Measurements from ENCODE around the gene TNFSF10.

GRCh38 chr3:172557515-172558220, 34.4 kb upstream of the TNFSF10 start:
- no peak for TF ChIP-seq CTCF (IDR thresholded peaks at IDR 0.05)
- TF ChIP-seq POLR2A (IDR thresholded peaks at IDR 0.05): no peak
